ENCODE data around the gene PIK3C2B.

PIK3C2B gene

DNA sequence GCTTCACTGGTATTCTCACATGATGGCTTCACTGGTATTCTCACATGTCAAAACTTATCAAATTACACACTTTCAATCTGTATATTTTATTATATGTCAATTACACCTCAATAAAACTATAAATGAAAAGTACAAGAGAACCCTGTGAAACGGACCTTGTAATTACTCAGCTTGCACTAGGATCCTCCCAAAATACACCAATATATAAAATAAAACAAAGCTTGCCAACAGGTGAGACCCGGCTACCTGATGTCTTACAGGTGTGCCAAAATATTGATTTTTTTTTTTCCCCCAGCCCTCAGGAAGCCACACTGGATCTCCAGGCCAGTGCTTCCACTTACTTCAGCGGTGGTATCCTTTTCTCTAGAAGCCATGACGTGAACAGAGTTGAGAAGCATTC lies 22.9 kb downstream of the PIK3C2B start:
- no peak overlapping the region for H3K4me3 ChIP-seq (replicated peaks; ENCODE audit: low read depth, low read length)
- TF ChIP-seq, protein P1, sequence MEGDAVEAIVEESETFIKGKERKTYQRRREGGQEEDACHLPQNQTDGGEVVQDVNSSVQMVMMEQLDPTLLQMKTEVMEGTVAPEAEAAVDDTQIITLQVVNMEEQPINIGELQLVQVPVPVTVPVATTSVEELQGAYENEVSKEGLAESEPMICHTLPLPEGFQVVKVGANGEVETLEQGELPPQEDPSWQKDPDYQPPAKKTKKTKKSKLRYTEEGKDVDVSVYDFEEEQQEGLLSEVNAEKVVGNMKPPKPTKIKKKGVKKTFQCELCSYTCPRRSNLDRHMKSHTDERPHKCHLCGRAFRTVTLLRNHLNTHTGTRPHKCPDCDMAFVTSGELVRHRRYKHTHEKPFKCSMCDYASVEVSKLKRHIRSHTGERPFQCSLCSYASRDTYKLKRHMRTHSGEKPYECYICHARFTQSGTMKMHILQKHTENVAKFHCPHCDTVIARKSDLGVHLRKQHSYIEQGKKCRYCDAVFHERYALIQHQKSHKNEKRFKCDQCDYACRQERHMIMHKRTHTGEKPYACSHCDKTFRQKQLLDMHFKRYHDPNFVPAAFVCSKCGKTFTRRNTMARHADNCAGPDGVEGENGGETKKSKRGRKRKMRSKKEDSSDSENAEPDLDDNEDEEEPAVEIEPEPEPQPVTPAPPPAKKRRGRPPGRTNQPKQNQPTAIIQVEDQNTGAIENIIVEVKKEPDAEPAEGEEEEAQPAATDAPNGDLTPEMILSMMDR (IDR thresholded peaks at IDR 0.05; ENCODE audit: low read length, missing control alignments) = no peak
- no peak for DNase-seq (ENCODE audit: low read depth)

DNA sequence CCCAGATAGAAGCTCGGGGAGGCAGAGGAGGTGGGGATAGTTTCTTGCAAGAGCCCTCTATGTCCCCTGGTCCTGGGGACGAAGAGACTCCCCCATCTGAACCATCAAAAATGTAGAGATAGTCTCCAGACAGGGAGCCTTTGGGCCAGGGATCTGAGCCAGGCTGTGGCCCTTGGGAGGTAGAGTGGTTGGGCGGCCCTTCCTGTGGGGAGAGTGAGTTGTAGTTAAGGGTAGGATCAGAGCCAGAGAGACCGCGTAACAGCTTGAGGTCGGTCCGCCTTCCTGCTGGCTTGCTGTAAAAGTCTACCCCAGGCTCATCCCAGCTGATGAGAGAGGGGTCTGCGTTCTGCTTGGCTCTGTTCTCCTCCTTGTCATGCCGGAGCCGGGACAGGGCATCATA lies 25.3 kb downstream of the PIK3C2B start:
- no peak overlapping the region for H3K4me3 ChIP-seq (replicated peaks; ENCODE audit: low read depth, low read length)
- no peak for DNase-seq (ENCODE audit: low read depth)
- TF ChIP-seq, protein P1 (IDR thresholded peaks at IDR 0.05; ENCODE audit: low read length, missing control alignments) = no peak

DNA sequence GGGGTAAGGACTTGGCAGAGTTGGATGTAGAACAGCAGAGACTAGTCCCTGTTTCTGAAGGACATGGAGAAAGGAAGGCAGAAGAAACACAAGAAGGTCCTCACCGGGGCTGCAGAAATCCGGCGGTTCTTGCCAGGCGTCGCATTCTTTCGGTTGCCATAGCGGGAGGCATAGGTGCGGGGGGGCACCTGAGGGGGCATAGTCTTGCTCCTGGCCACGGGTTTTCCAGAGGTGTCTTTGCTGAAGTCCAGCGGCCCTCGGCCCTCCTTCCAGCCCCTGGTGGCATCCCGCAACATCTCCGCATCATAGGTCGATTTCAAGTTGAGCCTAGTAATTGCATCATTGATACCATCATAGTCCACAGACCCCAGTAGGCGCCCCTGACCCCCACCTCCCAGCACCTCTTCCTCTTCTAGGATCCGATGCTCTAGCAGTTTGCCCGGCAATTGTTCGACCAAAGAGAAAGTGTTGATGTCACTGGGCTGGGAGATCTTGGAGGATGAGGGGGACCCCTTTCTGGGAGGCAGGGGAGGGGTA lies 25.8 kb downstream of the PIK3C2B start:
- TF ChIP-seq, protein P1 (IDR thresholded peaks at IDR 0.05; ENCODE audit: low read length, missing control alignments) = no peak
- DNase-seq (ENCODE audit: low read depth) = no peak
- no peak overlapping the region for H3K4me3 ChIP-seq (replicated peaks; ENCODE audit: low read depth, low read length)

DNA sequence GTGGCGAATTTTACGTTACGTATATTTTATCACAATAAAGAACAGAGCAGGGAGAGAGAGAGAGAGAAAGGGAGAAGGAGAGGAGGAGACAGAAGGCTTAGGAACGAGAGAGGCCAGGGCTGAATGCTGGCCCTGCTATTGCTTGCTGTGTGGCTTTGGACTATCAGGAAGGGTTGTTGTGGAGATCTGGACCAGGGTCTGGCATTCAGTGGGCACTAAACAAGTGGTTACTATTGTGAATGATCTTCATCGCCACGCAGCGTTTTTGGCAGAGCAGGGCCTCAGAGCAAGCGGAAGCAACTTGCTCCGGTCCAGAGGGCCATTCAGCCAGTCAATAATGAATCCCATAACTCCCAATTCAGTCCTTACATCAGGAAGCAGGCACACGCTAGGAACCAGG lies 26.4 kb downstream of the PIK3C2B start:
- TF ChIP-seq, protein P1 (IDR thresholded peaks at IDR 0.05; ENCODE audit: low read length, missing control alignments) = no peak

DNA sequence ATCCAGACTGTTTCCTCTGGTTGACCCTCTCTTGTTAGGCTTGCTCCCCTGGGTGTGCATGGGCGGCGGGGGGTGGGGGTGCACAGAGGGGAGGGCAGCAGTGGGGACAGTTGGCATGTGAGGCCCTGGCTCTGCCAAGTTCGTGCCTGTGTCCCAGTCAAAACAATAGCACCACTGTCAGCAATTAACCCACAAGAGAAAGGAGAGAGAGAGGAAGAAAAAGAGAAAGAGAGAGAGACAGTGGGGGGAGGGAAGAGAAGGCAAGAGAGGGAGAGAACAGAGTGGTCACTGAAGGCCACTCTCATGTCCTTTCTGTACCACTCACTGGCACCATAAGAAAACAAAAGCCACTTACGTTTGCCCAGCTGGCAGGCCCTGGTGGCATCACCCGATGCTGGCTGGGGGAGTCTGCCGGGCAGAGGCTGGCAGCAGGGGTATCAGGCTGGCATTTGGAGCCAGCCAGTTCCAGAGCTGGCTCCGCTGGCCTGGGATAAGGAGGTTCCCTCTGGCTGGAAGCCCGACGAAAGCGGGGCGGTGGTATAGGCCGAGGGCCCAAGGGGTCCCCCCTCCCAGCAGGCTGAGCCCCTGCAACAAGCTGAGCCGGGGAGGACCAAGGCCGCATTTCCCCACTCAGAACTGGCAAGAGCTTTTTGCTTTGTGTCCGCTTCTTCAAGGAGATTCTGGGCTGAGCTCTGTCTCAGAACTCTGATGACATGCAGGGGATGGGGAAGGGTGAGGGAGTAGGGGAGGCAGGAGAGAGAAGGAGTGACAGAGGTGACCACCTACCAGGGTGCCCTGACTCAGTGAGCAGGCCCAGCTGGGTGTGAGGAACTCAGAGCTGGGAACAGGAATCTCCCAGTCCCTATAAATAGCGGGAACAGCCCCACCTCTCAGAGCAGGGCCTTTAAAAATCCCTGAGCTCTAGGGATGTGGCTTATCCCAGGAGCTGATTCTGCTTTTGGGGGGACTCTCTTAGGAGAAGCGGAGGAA lies 27.9 kb downstream of the PIK3C2B start:
- DNase-seq (ENCODE audit: low read depth) = no peak
- H3K4me3 ChIP-seq (replicated peaks; ENCODE audit: low read depth, low read length) = no peak overlapping the region

More for the DNA sequence above, 26.4 kb downstream of the PIK3C2B start:
- no peak for DNase-seq (ENCODE audit: low read depth)
- no peak overlapping the region for H3K4me3 ChIP-seq (replicated peaks; ENCODE audit: low read depth, low read length)

DNA sequence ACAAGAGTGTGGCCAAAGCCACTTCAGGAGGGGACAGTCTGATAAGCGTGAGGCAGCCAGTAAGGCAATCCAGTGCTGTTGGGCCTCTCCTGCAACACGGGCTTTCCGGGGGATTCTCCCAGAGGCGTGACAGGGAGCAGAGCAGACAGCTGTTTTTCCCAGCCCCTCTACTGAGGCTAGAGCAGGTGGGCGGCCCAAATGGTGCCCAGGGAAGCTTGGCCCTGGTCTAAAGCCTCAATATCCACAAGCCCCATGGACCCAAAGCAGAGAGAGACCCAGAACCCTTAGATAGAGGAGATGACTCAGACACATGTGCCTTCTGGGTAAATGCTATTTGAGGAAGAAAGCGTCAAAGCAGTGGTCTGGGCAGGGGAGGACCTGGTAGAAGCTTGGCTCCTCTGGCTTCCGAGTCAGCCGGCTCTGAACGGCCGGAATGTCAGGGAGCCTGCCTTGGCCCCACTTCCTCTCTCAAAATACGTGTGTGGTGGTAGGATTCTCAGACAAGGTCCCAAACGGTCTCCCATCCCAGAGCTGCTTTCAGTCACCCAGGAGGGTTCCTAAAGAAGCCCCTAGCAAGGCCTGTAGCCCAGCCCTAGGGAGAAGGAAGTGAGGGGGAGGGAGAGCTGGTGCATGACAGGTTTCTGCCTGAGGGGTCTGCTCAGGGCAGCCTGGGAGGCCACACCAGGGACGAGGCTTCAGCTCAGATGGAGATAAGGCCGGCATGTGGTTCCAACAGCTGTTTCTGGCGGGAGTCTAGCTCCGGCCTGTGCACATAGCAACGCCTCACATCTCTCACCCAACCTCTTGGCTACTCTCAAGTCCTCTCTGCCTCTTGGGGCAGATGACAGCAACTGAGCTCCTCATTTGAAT lies 28.8 kb downstream of the PIK3C2B start:
- H3K4me3 ChIP-seq (replicated peaks; ENCODE audit: low read depth, low read length) = no peak overlapping the region
- TF ChIP-seq, protein P1 (IDR thresholded peaks at IDR 0.05; ENCODE audit: low read length, missing control alignments) = no peak

More for the DNA sequence above, 27.9 kb downstream of the PIK3C2B start:
- TF ChIP-seq, protein P1 (IDR thresholded peaks at IDR 0.05; ENCODE audit: low read length, missing control alignments) = no peak

More for the DNA sequence above, 28.8 kb downstream of the PIK3C2B start:
- no peak for DNase-seq (ENCODE audit: low read depth)

All from fibroblast of pulmonary artery (primary cell).